Measurements from ENCODE around the gene CHPT1. TPM values are rescaled to one million over a fixed set of nuclear protein-coding genes. Genes with fewer than 3 reads are reported as not detected.

The CHPT1 gene
- total and polyA plus RNA-seq, 2 donors (not counting 3 experiments of a cell fraction or from before 2014, with no cell fraction given): 12.1 to 19.3 TPM

- no peak for TF ChIP-seq CTCF (IDR thresholded peaks at IDR 0.05; ENCODE audit: extremely low read depth in 1 of 2, insufficient read depth in 1 of 2, low read depth in 1 of 2, low read length in 2 of 2)
- no peak for TF ChIP-seq EZH2 (IDR thresholded peaks at IDR 0.05; ENCODE audit: borderline replicate concordance, low read depth, low read length, severe bottlenecking)
- TF ChIP-seq GATA2 (IDR thresholded peaks at IDR 0.05; ENCODE audit: insufficient read depth, insufficient read length, low read depth, low read length): no peak
- no peak for TF ChIP-seq JUN (IDR thresholded peaks at IDR 0.05; ENCODE audit: borderline replicate concordance, insufficient read depth, insufficient read length, low read depth)
- H3K79me2 ChIP-seq (ENCODE audit: control insufficient read depth, insufficient read depth, low read length): peaks cover 8% of the 10 kb centered on the region
- intact Hi-C loops (cut with micrococcal nuclease) (loop anchor here (5.0 to 10.0 kb wide), 2 partner anchors 288 to 1120 kb away; partner anchors contain the start of genes ARL1 and GAS2L3), dilution Hi-C loops (cut with MboI; ENCODE audit: extremely low pct_ligation_motif_present, low sequenced_read_pairs) (no loop called here)
- no peaks in the 10 kb centered on the region for H3K27me3 ChIP-seq (ENCODE audit: control insufficient read depth in 2 of 2, insufficient read depth in 2 of 2, low read length in 2 of 2)
- H3K27ac ChIP-seq (ENCODE audit: insufficient read depth, low read depth, low read length): no peak overlapping the region
- H3K4me2 ChIP-seq (ENCODE audit: insufficient read depth, low read length): no peak overlapping the region
- H3K9ac ChIP-seq (replicated peaks; ENCODE audit: extremely low read depth, insufficient read depth, low read length): no peak overlapping the region
- FAIRE-seq (no peak), DNase-seq (ENCODE audit: low read depth, low spot score) (no peak)
- no peaks in the 10 kb centered on the region for H4K20me1 ChIP-seq (replicated peaks; ENCODE audit: control insufficient read depth, extremely low read depth, insufficient read depth, low read length)
- H3K9me3 ChIP-seq (replicated peaks; ENCODE audit: control insufficient read depth, insufficient read depth, low read length): no peaks in the 10 kb centered on the region
- H3K4me3 ChIP-seq (replicated peaks in 1 of 3; ENCODE audit: insufficient read depth in 1 of 3, low read depth in 1 of 3, low read length in 3 of 3): no peak overlapping the region
- ChIA-PET POLR2A (no interaction called here), CTCF (no interaction called here)
- H3K9me1 ChIP-seq (replicated peaks; ENCODE audit: control insufficient read depth, extremely low read depth, insufficient read depth, low read length): no peaks in the 10 kb centered on the region
- no TSS peak for BruUV-seq (replicated peaks)
- peaks cover 6% of the 10 kb centered on the region for H3K4me1 ChIP-seq (ENCODE audit: control insufficient read depth, extremely low read depth, insufficient read depth, low read length)
- H3K36me3 ChIP-seq (ENCODE audit: control insufficient read depth in 2 of 2, extremely low read depth in 1 of 2, insufficient read depth in 2 of 2, low read length in 2 of 2): no peaks in the 10 kb centered on the region
- no peak overlapping the region for H2AFZ ChIP-seq (ENCODE audit: low read depth, low read length)
These were observed 2.5 kb upstream of the CHPT1 start for GRCh38 chr12:101694986-101695385.

- CTCF ChIA-PET: interaction anchor here (0.6 kb wide), 1 partner anchor 63 kb away, joined by 3 read pairs; no protein-coding TSS in a partner anchor
- intact Hi-C loops (cut with micrococcal nuclease): loop anchor here (1.0 to 10.0 kb wide), 3 partner anchors 135 to 1121 kb away; partner anchors contain the start of genes ARL1, GAS2L3 and GNPTAB
These were observed 1.7 kb upstream of the CHPT1 start for GRCh38 chr12:101695706-101696105.

More at GRCh38 chr12:101695706-101696105, 1.7 kb upstream of the CHPT1 start:
- H3K9ac ChIP-seq (replicated peaks; ENCODE audit: extremely low read depth, insufficient read depth, low read length): no peak overlapping the region
- H3K4me3 ChIP-seq (replicated peaks in 1 of 3; ENCODE audit: insufficient read depth in 1 of 3, low read depth in 1 of 3, low read length in 3 of 3): no peak overlapping the region
- no peak for DNase-seq (ENCODE audit: low read depth, low spot score)
- dilution Hi-C loops (cut with MboI; ENCODE audit: extremely low pct_ligation_motif_present, low sequenced_read_pairs): no loop called here
- H3K9me3 ChIP-seq (replicated peaks; ENCODE audit: control insufficient read depth, insufficient read depth, low read length): no peaks in the 10 kb centered on the region
- no peak overlapping the region for H3K27ac ChIP-seq (ENCODE audit: insufficient read depth, low read depth, low read length)
- POLR2A ChIA-PET: no interaction called here
- H3K9me1 ChIP-seq (replicated peaks; ENCODE audit: control insufficient read depth, extremely low read depth, insufficient read depth, low read length): no peaks in the 10 kb centered on the region
- H3K79me2 ChIP-seq (ENCODE audit: control insufficient read depth, insufficient read depth, low read length): peaks cover 13% of the 10 kb centered on the region
- TF ChIP-seq MAX (IDR thresholded peaks at IDR 0.05; ENCODE audit: insufficient read depth, insufficient read length) (no peak), EZH2 (IDR thresholded peaks at IDR 0.05; ENCODE audit: borderline replicate concordance, low read depth, low read length, severe bottlenecking) (no peak), POLR2A (IDR thresholded peaks at IDR 0.05; ENCODE audit: low read depth, low read length) (no peak), JUN (IDR thresholded peaks at IDR 0.05; ENCODE audit: borderline replicate concordance, insufficient read depth, insufficient read length, low read depth) (no peak), FOS (IDR thresholded peaks at IDR 0.05; ENCODE audit: borderline replicate concordance, insufficient read depth, low read length) (no peak), GATA2 (IDR thresholded peaks at IDR 0.05; ENCODE audit: insufficient read depth, insufficient read length, low read depth, low read length) (no peak), POLR2AphosphoS5 (IDR thresholded peaks at IDR 0.05; ENCODE audit: insufficient read depth, low read depth, low read length) (no peak), CTCF (IDR thresholded peaks at IDR 0.05; ENCODE audit: extremely low read depth in 1 of 2, insufficient read depth in 1 of 2, low read depth in 1 of 2, low read length in 2 of 2) (no peak), MYC (IDR thresholded peaks at IDR 0.05; ENCODE audit: low read depth, low read length) (no peak)
- no peak for FAIRE-seq
- no TSS peak for BruUV-seq (replicated peaks)
- H2AFZ ChIP-seq (ENCODE audit: low read depth, low read length): no peak overlapping the region
- no peaks in the 10 kb centered on the region for H3K27me3 ChIP-seq (ENCODE audit: control insufficient read depth in 2 of 2, insufficient read depth in 2 of 2, low read length in 2 of 2)
- H3K4me1 ChIP-seq (ENCODE audit: control insufficient read depth, extremely low read depth, insufficient read depth, low read length): peaks cover 6% of the 10 kb centered on the region
- no peak overlapping the region for H3K4me2 ChIP-seq (ENCODE audit: insufficient read depth, low read length)
- no peaks in the 10 kb centered on the region for H3K36me3 ChIP-seq (ENCODE audit: control insufficient read depth in 2 of 2, extremely low read depth in 1 of 2, insufficient read depth in 2 of 2, low read length in 2 of 2)
- no peaks in the 10 kb centered on the region for H4K20me1 ChIP-seq (replicated peaks; ENCODE audit: control insufficient read depth, extremely low read depth, insufficient read depth, low read length)

All from endothelial cell of umbilical vein (primary cell).